Activated CD8-positive, alpha-beta memory T cell treated with anti-CD3 and anti-CD28 coated beads for 4 hours (primary cell): Measurements from ENCODE around the gene SCRN1.

Experiments
- DNase-seq, 2 donors: peaks; one replicate each; pipeline ENCODE4 v3.0.0-alpha.2; 2020; ENCODE audit warnings: low read depth in 2 of 2

Gene SCRN1

GRCh38 chr7:29989257-29989995 lies at the start of gene SCRN1:
SCRN1 (minus strand) TSS chr7:29989801; CDS start chr7:29969067, 20,734 bp downstream.
- DNase-seq, result no peak

GRCh38 chr7:30038196-30038980 lies 48.8 kb upstream of the SCRN1 start:
- no peak for DNase-seq

- DNase-seq, result no peak
Observed at GRCh38 chr7:30036220-30036619, 46.6 kb upstream of the SCRN1 start.

- DNase-seq, result no peak
Observed at GRCh38 chr7:30034501-30034900, 44.9 kb upstream of the SCRN1 start.

GRCh38 chr7:30032310-30033125 lies 42.9 kb upstream of the SCRN1 start:
- no peak for DNase-seq

GRCh38 chr7:30029696-30030095 lies 40.1 kb upstream of the SCRN1 start:
- DNase-seq, result no peak

- no peak for DNase-seq
Observed at GRCh38 chr7:30028749-30029635, 39.4 kb upstream of the SCRN1 start.

GRCh38 chr7:30028216-30028748 lies 38.7 kb upstream of the SCRN1 start, which contains the start of gene PLEKHA8:
PLEKHA8 (plus strand) TSS chr7:30028412; CDS start chr7:30028763, 351 bp downstream.
- DNase-seq, result peak; percentile 72 to 77

- DNase-seq, result no peak
Observed at GRCh38 chr7:30027740-30028215, 38.2 kb upstream of the SCRN1 start.

GRCh38 chr7:30027065-30027456 lies 37.5 kb upstream of the SCRN1 start:
- no peak for DNase-seq

GRCh38 chr7:30026229-30027064 lies 36.8 kb upstream of the SCRN1 start, which contains the start of gene FKBP14:
FKBP14 (minus strand) TSS chr7:30026702; CDS start chr7:30026508, 194 bp downstream.
- peak; percentile 81 to 85 for DNase-seq

GRCh38 chr7:30023524-30023923 lies 33.9 kb upstream of the SCRN1 start:
- no peak for DNase-seq

- no peak for DNase-seq
Observed at GRCh38 chr7:30022991-30023390, 33.4 kb upstream of the SCRN1 start.

GRCh38 chr7:30020535-30020934 lies 30.9 kb upstream of the SCRN1 start:
- no peak for DNase-seq

- no peak for DNase-seq
Observed at GRCh38 chr7:30019960-30020359, 30.4 kb upstream of the SCRN1 start.

GRCh38 chr7:30019387-30019786 lies 29.8 kb upstream of the SCRN1 start:
- DNase-seq, result no peak

GRCh38 chr7:30018451-30018850 lies 28.9 kb upstream of the SCRN1 start:
- DNase-seq, result no peak

GRCh38 chr7:30012757-30013156 lies 23.2 kb upstream of the SCRN1 start:
- no peak for DNase-seq

- DNase-seq, result no peak
Observed at GRCh38 chr7:30010021-30010420, 20.4 kb upstream of the SCRN1 start.

- no peak for DNase-seq
Observed at GRCh38 chr7:30005464-30005863, 15.9 kb upstream of the SCRN1 start.
